Measurements from ENCODE around the gene CD44.

Gene CD44

GRCh38 chr11:35170503-35170902 is 31.5 kb downstream of the CD44 start:
- TF ChIP-seq YY1 (IDR thresholded peaks at IDR 0.05; ENCODE audit: low read depth) (no peak), EP300 (IDR thresholded peaks at IDR 0.05; ENCODE audit: borderline replicate concordance) (no peak), TEAD4 (IDR thresholded peaks at IDR 0.05) (no peak), NFIC (IDR thresholded peaks at IDR 0.05) (no peak), TCF12 (IDR thresholded peaks at IDR 0.05; ENCODE audit: low read depth) (no peak), CREB1 (IDR thresholded peaks at IDR 0.05; ENCODE audit: low read depth) (no peak), EGR1 (IDR thresholded peaks at IDR 0.05) (no peak), USF1 (IDR thresholded peaks at IDR 0.05) (no peak), TAF1 (IDR thresholded peaks at IDR 0.05; ENCODE audit: low read depth) (no peak), RAD21 (IDR thresholded peaks at IDR 0.05; ENCODE audit: low read depth) (no peak), CEBPB (IDR thresholded peaks at IDR 0.05) (no peak)

DNA sequence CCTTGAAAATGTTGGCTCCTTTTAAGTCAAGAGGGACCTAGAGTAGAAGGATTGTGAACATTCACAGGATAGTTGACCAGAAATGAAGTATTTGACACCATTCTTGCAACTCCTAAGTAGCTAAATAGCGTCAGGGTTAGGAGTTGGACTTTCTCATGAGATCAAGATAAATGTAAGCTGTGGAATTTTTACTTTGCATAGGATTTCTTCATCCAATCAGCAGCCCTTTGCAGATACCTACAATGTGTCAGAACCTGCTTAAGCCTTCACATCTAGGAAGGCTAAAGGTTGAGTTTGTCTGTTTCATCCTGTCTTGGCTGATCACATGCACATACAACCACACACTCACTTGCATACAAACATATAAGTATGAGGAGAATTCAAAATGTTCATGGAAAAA is 32.3 kb downstream of the CD44 start:
- TF ChIP-seq, protein P1, sequence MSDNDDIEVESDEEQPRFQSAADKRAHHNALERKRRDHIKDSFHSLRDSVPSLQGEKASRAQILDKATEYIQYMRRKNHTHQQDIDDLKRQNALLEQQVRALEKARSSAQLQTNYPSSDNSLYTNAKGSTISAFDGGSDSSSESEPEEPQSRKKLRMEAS (IDR thresholded peaks at IDR 0.05) = no peak
- TF ChIP-seq FOXM1 (IDR thresholded peaks at IDR 0.05; ENCODE audit: borderline replicate concordance, low read depth) (no peak), YY1 (IDR thresholded peaks at IDR 0.05; ENCODE audit: low read depth) (no peak), CREB1 (IDR thresholded peaks at IDR 0.05; ENCODE audit: low read depth) (no peak), EP300 (IDR thresholded peaks at IDR 0.05; ENCODE audit: borderline replicate concordance) (no peak), TEAD4 (IDR thresholded peaks at IDR 0.05) (no peak), TAF1 (IDR thresholded peaks at IDR 0.05; ENCODE audit: low read depth) (no peak), REST (IDR thresholded peaks at IDR 0.05; ENCODE audit: low read depth) (no peak), EGR1 (IDR thresholded peaks at IDR 0.05) (no peak), TCF12 (IDR thresholded peaks at IDR 0.05; ENCODE audit: low read depth) (no peak), NFIC (IDR thresholded peaks at IDR 0.05) (no peak), CEBPB (IDR thresholded peaks at IDR 0.05) (no peak), RAD21 (IDR thresholded peaks at IDR 0.05; ENCODE audit: low read depth) (no peak)

DNA sequence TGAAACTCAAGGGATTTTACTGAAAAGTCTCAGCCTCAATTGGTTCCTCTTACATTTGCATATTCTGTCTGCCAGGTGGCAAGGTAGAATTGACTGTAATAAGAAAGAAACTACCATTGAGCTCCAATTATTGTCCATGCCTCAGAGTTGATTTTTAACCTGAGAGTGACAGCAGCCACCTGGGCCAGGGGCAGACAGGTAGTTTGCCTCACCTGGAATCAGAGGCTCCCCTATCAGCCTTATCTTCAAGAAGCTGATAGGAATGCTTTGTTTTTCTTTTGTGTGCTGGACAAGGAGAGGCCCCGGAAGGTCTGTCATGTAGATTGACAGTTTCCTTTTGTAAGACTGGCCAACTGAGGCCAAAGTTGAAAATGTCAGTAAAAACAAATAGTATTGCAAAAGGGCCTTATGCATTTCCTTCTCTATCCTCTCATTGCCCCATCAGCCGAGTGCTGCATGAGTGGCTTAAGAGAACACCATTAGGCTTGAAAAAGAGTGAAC is 34.1 kb downstream of the CD44 start:
- no peak for TF ChIP-seq CREB1 (IDR thresholded peaks at IDR 0.05; ENCODE audit: low read depth)
- no peak for TF ChIP-seq YY1 (IDR thresholded peaks at IDR 0.05; ENCODE audit: low read depth)
- TF ChIP-seq REST (IDR thresholded peaks at IDR 0.05; ENCODE audit: low read depth) = no peak
- TF ChIP-seq FOXM1 (IDR thresholded peaks at IDR 0.05; ENCODE audit: borderline replicate concordance, low read depth) = no peak
- no peak for TF ChIP-seq TCF12 (IDR thresholded peaks at IDR 0.05; ENCODE audit: low read depth)
- TF ChIP-seq NFIC (IDR thresholded peaks at IDR 0.05) = no peak
- TF ChIP-seq EGR1 (IDR thresholded peaks at IDR 0.05) = no peak
- TF ChIP-seq USF1 (IDR thresholded peaks at IDR 0.05) = no peak
- TF ChIP-seq TAF1 (IDR thresholded peaks at IDR 0.05; ENCODE audit: low read depth) = no peak
- TF ChIP-seq, protein P1 (IDR thresholded peaks at IDR 0.05) = no peak
- no peak for TF ChIP-seq TEAD4 (IDR thresholded peaks at IDR 0.05)
- TF ChIP-seq RAD21 (IDR thresholded peaks at IDR 0.05; ENCODE audit: low read depth) = no peak
- no peak for TF ChIP-seq ZBTB7A (IDR thresholded peaks at IDR 0.05; ENCODE audit: low read depth)
- no peak for TF ChIP-seq EP300 (IDR thresholded peaks at IDR 0.05; ENCODE audit: borderline replicate concordance)
- TF ChIP-seq CEBPB (IDR thresholded peaks at IDR 0.05) = no peak

GRCh38 chr11:35173616-35174566 is 34.9 kb downstream of the CD44 start:
- TF ChIP-seq YY1 (IDR thresholded peaks at IDR 0.05; ENCODE audit: low read depth) (no peak), CEBPB (IDR thresholded peaks at IDR 0.05) (peak; percentile 71)

GRCh38 chr11:35174666-35175065 is 35.7 kb downstream of the CD44 start:
- TF ChIP-seq ZBTB7A (IDR thresholded peaks at IDR 0.05; ENCODE audit: low read depth) (no peak), TEAD4 (IDR thresholded peaks at IDR 0.05) (no peak), TCF12 (IDR thresholded peaks at IDR 0.05; ENCODE audit: low read depth) (no peak), REST (IDR thresholded peaks at IDR 0.05; ENCODE audit: low read depth) (no peak), CEBPB (IDR thresholded peaks at IDR 0.05) (no peak), CREB1 (IDR thresholded peaks at IDR 0.05; ENCODE audit: low read depth) (no peak), EP300 (IDR thresholded peaks at IDR 0.05; ENCODE audit: borderline replicate concordance) (no peak), FOXM1 (IDR thresholded peaks at IDR 0.05; ENCODE audit: borderline replicate concordance, low read depth) (no peak), NFIC (IDR thresholded peaks at IDR 0.05) (no peak), YY1 (IDR thresholded peaks at IDR 0.05; ENCODE audit: low read depth) (no peak), RAD21 (IDR thresholded peaks at IDR 0.05; ENCODE audit: low read depth) (no peak)
- TF ChIP-seq, protein P1 (IDR thresholded peaks at IDR 0.05) = no peak

Data from Ishikawa (cell line).